ENCODE measurements around the gene TMEM59L. TPM values are rescaled to one million over a fixed set of nuclear protein-coding genes. Genes with fewer than 3 reads are reported as not detected.

The TMEM59L gene
- total RNA-seq = 11.9 and 12.8 TPM in 2 replicates

GRCh38 chr19:18612772-18613588 lies at the start of gene TMEM59L:
Gene TMEM59L (plus strand): TSS chr19:18612870. CDS start chr19:18612959, 89 bp downstream.

GRCh38 chr19:18571564-18572344 lies 40.9 kb upstream of the TMEM59L start, which contains the start of gene UBA52:
Gene UBA52 (plus strand): TSS chr19:18571857. CDS start chr19:18573301, 1,444 bp downstream.

DNA sequence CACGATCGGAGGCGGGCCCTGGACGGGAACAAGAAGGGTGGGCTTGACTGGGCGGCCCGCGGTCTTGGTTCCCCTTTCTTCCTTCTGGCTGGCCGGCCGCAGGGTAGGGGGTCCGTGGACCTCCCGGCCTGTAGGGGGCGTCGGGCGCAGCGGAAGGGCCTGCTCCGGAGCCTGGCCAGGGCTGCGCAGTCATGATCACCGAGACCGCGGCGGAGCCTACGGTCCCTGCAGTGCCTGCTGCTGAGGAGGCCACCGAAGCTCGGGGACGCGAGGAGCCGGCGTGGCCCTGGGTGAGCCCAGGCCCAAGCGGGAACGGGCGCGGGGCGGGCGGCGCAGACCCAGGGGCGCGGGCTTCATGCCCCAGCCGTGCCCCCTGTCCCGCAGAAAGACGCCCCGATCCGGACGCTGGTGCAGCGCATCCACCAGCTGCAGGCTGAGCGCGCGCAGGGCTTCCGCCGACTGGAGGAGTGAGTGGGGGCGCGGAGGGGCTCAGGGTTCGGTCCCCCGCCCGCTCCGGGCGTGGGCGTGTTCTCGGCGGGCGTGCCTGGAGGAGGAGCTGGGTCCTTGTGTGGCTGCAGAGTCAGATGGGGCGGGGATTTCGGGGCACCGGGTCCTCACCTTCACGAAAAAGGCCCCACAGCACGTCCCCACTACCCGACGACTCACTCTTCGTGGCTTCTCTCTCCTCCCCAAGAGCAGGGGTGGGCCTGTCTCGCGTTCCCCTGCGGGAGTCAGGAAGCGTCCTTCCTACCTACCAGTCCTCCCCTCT lies 23.9 kb upstream of the TMEM59L start, which contains the start of gene REX1BD:
Gene REX1BD (plus strand): TSS at position 188 of the 769 bp plus-strand sequence. CDS start 4 bp downstream, at position 192.

DNA sequence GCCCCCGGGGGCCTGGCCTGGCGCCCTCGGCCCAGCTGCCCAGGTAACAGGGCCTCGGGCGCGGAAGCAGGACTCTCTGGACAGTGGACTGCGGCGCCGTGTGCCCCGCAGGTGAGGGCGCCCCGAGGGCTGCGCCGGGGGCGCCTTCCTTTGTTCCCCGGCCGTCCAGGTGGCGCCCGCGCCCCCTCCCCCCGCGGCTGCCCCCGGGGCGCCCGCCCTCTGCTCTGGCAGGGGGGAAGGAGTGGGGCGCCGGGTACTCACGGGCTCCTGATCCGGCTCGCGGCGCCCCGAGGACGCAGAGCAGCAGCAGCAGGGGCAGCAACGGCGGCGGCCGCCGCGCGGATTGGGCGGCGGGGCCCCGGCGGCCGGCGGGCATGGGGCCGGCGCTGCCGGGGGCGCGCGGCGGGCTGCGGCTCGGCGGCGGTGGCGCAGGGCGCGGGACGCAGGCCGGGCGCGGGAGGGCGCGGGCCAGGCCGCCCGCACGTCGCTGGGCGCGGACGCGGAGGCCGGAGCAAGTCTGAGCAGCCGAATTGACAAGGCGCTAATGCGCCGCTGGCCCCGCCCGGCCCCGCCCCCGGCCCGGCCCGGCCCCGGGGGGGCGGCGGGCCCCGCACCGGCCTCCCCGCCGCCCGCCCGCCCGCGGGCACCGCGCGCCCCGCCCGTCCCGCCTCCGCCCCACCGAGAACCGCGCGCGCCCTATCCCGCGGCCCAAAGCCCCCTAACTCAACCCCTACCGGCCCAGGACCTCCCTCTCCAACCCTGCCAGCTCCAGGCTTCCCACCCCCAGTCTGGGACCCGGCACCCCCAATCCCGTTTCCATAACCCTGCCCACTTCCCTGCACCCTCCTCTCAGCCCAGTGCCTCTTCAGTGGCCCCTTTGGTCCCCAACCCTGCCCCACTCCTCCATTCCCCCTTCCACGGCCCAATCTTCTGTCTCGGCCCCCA lies 6.1 kb upstream of the TMEM59L start, which contains the start of gene CRLF1:
Gene CRLF1 (minus strand): TSS at position 519 of the 945 bp plus-strand sequence. CDS start 143 bp downstream, at position 376.

DNA sequence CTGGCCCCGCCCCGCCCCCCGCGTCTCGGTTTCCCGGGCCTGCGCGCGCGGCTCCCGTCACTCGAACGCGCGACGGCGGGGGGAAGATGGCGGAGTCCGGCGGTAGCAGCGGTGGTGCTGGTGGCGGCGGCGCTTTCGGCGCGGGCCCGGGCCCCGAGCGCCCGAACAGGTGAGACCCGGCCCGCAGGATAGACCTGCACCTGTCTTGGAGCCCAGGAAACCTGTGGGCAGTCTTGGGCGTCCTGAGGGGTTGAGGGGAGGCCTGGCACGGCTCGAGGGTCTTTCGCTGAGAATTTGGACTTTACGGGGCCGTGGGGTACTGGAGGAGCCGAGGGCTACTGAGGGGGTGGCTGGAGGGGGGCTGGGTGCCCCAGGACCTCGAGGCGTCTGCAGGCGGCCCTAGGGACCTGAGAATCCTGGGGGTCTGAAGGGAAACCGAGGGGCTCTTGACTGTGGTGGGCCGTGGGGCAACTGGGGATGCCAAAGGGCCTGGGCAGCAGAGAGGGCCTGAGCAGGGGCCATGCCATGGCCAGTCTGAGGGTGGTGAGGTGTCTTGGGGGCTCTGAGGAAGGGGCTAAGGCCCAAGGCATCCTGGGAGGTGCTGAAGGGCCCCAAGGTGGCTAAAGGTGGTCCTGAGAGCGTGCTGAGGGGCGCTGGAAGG lies 24.4 kb downstream of the TMEM59L start, which contains the start of gene KLHL26:
Gene KLHL26 (plus strand): TSS at position 60 of the 661 bp plus-strand sequence. CDS start 27 bp downstream, at position 87.

Other genes with a start within 250 kb of the TMEM59L start
- 18.2 and 19.8 TPM in 2 replicates for gene GDF15, start 226.7 kb upstream of the TMEM59L start, total RNA-seq
- gene LRRC25, start 215.2 kb upstream of the TMEM59L start, total RNA-seq = not detected in 2 replicates
- gene SSBP4, start 193.5 kb upstream of the TMEM59L start, total RNA-seq = 99.8 and 114 TPM in 2 replicates
- 19.5 and 29.5 TPM in 2 replicates for gene ISYNA1, start 174.7 kb upstream of the TMEM59L start, total RNA-seq
- 12.3 and 21.4 TPM in 2 replicates for gene ELL, start 90.8 kb upstream of the TMEM59L start, total RNA-seq
- gene FKBP8, start 69.3 kb upstream of the TMEM59L start, total RNA-seq = 400 and 409 TPM in 2 replicates
- gene KXD1, start 55.0 kb upstream of the TMEM59L start, total RNA-seq = 113 and 151 TPM in 2 replicates
- 1,196 and 1,251 TPM in 2 replicates for gene UBA52, start 41.0 kb upstream of the TMEM59L start, total RNA-seq
- gene REX1BD, start 24.1 kb upstream of the TMEM59L start, total RNA-seq = 64.3 and 65.9 TPM in 2 replicates
- 309 and 313 TPM in 2 replicates for gene CRLF1, start 6.1 kb upstream of the TMEM59L start, total RNA-seq
- gene KLHL26, start 24.2 kb downstream of the TMEM59L start, total RNA-seq = 11.6 and 17.8 TPM in 2 replicates
- gene CRTC1, start 70.8 kb downstream of the TMEM59L start, total RNA-seq = 2.0 and 3.4 TPM in 2 replicates
- gene COMP, start 178.4 kb downstream of the TMEM59L start, total RNA-seq = under 0.01 and 1.5 TPM in 2 replicates
- 33.6 and 51.2 TPM in 2 replicates for gene UPF1, start 219.1 kb downstream of the TMEM59L start, total RNA-seq

Data from cardiac atrium fibroblast (primary cell).